HCEC 1CT (cell line): ENCODE data around the gene ADSS2.

Experiments
- DNase-seq: peaks from one replicate; pipeline ENCODE4 v3.0.0-alpha.2; 2017

Gene ADSS2

DNA sequence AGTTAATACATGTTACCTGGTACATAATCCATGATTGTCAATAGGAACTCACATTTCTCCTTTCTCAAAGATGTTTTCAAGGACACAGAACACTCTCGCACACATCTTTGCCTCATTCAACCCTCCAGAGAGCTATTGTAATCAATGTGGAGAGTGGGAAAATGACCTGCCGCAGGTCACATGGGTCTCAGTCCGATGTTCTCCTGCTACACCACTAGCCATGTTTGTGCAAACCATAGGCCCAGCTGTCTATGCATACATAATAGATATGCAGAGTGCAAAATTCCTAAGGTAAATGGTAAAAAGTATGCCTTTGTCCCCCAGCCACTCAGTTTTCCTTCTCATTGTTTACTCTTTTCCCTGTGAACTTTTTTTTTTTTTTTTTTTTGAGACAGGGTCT lies 89.2 kb downstream of the ADSS2 start:
- no peak for DNase-seq

DNA sequence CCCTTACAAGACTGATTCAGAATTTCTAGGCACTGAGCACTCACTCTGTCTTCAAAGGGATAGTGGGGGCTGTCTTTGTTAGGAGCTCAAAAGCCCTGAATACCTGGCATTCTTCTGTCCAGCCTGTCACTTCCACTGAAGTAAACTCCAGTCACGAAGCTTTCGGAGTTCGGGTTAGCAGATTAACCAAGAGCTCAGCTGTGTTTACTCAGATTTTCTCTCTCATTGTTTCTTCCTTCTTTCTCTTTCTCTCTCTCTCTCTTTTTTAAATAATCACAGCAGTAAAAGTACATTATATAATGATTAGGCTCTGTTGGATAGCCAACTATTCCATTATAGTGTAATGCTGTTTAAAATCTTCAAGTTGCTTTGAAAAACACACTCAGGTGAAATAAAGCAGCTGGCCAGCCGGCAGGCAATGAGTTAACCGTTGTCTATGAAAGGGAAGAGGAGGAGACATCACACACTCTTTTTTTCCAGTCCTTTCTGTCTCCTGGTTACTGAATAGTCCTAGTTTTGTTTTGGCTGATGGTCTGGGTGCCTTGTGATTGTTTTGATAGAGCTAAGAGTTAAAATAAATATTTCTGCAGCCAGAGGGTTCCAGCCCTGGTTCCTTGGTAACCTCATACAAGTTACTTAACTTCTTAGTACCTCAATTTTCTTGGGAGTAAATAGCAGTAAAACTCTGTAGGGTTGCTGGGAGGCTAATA lies 89.8 kb downstream of the ADSS2 start:
- DNase-seq, result peak; percentile 25
